ENCODE data around the gene CYLD.

- TF ChIP-seq YY1 (IDR thresholded peaks at IDR 0.05; ENCODE audit: insufficient read depth, insufficient read length) (no peak), SUZ12 (IDR thresholded peaks at IDR 0.05; ENCODE audit: extremely low read depth, insufficient read depth, insufficient read length) (no peak), ZNF274 (IDR thresholded peaks at IDR 0.05; ENCODE audit: low read depth, low read length) (no peak)
Measured at GRCh38 chr16:50822671-50823070, 80.8 kb downstream of the CYLD start.
